ENCODE measurements around the gene ZSWIM3.
A peak's percentile ranks its signal among the peaks of the same experiment; 100 is the strongest.

ZSWIM3 gene

DNA sequence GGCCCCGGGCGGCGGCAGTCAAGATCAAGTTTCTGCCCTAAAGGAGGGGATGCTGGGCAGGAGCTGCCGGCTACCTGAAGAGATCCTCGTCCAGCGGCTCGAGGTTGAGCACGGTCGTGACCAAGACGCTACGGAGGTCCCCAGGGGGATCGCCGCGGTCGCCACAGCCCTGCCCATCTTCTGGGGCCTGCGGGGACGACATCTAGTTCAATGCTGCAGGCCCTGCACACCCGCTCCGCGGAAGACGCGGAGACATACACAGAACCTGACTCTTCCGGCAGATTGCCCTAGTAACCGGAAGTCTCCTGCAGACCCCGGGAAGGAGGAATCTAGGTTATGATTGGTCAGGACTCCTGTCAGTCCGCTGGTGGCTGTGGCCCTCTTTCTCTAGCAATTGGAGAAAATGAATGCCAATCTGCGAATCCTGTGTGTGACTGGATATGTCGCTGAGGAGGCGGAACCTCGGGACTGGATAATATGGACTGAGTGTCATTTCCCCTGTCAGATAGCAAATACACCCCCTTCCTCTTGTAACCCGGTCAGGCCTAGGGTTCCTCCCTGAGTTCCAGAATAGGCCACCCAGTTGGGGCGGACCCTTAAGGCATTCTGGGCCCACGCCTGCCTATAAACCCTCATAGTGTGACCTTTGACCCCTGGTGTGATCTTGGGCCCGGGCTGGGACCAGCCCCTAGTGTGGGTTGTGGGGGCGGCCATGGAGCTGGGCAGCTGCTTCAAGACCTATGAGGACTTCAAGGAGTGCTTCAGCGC lies at the start of gene ZSWIM3, which contains the start of gene ACOT8:
ZSWIM3 (plus strand) TSS at position 501 of the 768 bp plus-strand sequence; CDS start at position 713, 212 bp downstream.
ACOT8 (minus strand) TSS at position 279 of the 768 bp plus-strand sequence; CDS start at position 202, 77 bp downstream.
- DNase-seq: peak; percentile 100
- H3K4me2 ChIP-seq (ENCODE audit: low read depth, low read length): peak within 1 kb of the TSS; percentile 94
- H3K4me3 ChIP-seq (ENCODE audit: low read length): peak within 1 kb of the TSS; percentile 92
- H2AFZ ChIP-seq (ENCODE audit: low read length): peak within 1 kb of the TSS; percentile 96
- H3K9me2 ChIP-seq (replicated peaks; ENCODE audit: insufficient read depth, low read length): no peaks in the 10 kb centered on the region
- H3K4me1 ChIP-seq (ENCODE audit: low read length): peaks cover 6% of the 10 kb centered on the region
- H3K27ac ChIP-seq (ENCODE audit: low read length): peak within 1 kb of the TSS; percentile 47; the same call in 1 of the 2 replicates
- H3K27me3 ChIP-seq (replicated peaks; ENCODE audit: insufficient read depth, low read length): no peaks in the 10 kb centered on the region
- peak within 1 kb of the TSS; percentile 81 for H3K9ac ChIP-seq (ENCODE audit: low read length)
- TF ChIP-seq EZH2phosphoT487 (IDR thresholded peaks at IDR 0.05; ENCODE audit: low read length) (no peak), EZH2 (optimal IDR thresholded peaks at IDR 0.05; ENCODE audit: low read depth, low read length) (no peak)
- TF ChIP-seq, protein P1, sequence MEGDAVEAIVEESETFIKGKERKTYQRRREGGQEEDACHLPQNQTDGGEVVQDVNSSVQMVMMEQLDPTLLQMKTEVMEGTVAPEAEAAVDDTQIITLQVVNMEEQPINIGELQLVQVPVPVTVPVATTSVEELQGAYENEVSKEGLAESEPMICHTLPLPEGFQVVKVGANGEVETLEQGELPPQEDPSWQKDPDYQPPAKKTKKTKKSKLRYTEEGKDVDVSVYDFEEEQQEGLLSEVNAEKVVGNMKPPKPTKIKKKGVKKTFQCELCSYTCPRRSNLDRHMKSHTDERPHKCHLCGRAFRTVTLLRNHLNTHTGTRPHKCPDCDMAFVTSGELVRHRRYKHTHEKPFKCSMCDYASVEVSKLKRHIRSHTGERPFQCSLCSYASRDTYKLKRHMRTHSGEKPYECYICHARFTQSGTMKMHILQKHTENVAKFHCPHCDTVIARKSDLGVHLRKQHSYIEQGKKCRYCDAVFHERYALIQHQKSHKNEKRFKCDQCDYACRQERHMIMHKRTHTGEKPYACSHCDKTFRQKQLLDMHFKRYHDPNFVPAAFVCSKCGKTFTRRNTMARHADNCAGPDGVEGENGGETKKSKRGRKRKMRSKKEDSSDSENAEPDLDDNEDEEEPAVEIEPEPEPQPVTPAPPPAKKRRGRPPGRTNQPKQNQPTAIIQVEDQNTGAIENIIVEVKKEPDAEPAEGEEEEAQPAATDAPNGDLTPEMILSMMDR (IDR thresholded peaks at IDR 0.05; ENCODE audit: low read length): no peak
- no peaks in the 10 kb centered on the region for H3K9me3 ChIP-seq (replicated peaks; ENCODE audit: insufficient read depth, low read length)
- H3K79me2 ChIP-seq (ENCODE audit: low read length): peaks cover 36% of the 10 kb centered on the region
- H3K36me3 ChIP-seq (replicated peaks; ENCODE audit: insufficient read depth, low read length): no peaks in the 10 kb centered on the region
- H4K20me1 ChIP-seq (ENCODE audit: insufficient read depth, low read length): no peaks in the 10 kb centered on the region
- H3F3A ChIP-seq (ENCODE audit: insufficient read depth, low read length): no peaks in the 10 kb centered on the region

DNA sequence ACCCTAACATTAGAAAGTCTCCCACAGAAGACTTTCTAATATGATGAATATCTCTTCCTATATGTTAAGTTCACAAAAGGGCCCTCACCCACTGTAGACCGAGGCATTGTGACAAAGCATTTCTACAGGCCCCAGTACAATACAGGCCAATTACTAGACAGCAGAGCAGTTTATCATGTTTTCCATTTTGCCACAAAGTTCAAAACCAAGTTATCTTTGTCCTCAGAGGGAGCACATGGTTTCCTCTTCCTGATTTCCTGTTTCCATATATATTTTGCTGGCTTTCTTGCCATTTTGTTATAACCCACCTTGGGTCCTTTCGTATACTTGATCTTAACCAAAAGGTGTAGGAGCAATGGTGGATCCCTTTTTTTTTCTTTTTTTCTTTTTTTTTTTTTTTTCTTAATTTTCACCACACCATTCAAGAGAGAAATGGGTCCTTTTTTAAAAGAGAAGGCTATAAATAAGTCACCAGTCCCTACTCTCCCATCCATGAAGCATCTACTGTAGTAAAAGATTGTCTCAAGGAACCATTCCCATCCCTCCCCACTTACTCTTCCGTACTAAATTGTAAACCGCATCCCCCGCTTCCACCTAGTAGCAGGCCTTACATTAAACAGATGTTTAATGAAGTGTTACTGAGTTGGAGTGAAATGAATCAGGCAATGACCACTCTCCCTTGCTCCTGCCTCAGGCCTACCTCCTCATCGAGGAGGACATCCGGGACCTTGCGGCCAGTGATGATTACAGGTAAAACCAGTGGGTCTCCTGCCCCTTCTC lies 47.0 kb upstream of the ZSWIM3 start:
- no peaks in the 10 kb centered on the region for H3K9me2 ChIP-seq (replicated peaks; ENCODE audit: insufficient read depth, low read length)
- DNase-seq: no peak
- H3K27ac ChIP-seq (ENCODE audit: low read length): no peak overlapping the region
- no peaks in the 10 kb centered on the region for H3F3A ChIP-seq (ENCODE audit: insufficient read depth, low read length)
- H3K9me3 ChIP-seq (replicated peaks; ENCODE audit: insufficient read depth, low read length): no peaks in the 10 kb centered on the region
- no peak overlapping the region for H2AFZ ChIP-seq (ENCODE audit: low read length)
- H3K4me2 ChIP-seq (ENCODE audit: low read depth, low read length): no peak overlapping the region
- no peak overlapping the region for H3K9ac ChIP-seq (ENCODE audit: low read length)
- H3K79me2 ChIP-seq (ENCODE audit: low read length): peaks cover 19% of the 10 kb centered on the region
- no peak overlapping the region for H3K4me3 ChIP-seq (ENCODE audit: low read length)
- H3K36me3 ChIP-seq (replicated peaks; ENCODE audit: insufficient read depth, low read length): no peaks in the 10 kb centered on the region
- TF ChIP-seq EZH2 (optimal IDR thresholded peaks at IDR 0.05; ENCODE audit: low read depth, low read length) (no peak), EZH2phosphoT487 (IDR thresholded peaks at IDR 0.05; ENCODE audit: low read length) (no peak)
- TF ChIP-seq, protein P1 (IDR thresholded peaks at IDR 0.05; ENCODE audit: low read length): no peak
- H4K20me1 ChIP-seq (ENCODE audit: insufficient read depth, low read length): no peaks in the 10 kb centered on the region
- H3K4me1 ChIP-seq (ENCODE audit: low read length): no peaks in the 10 kb centered on the region
- H3K27me3 ChIP-seq (replicated peaks; ENCODE audit: insufficient read depth, low read length): no peaks in the 10 kb centered on the region

DNA sequence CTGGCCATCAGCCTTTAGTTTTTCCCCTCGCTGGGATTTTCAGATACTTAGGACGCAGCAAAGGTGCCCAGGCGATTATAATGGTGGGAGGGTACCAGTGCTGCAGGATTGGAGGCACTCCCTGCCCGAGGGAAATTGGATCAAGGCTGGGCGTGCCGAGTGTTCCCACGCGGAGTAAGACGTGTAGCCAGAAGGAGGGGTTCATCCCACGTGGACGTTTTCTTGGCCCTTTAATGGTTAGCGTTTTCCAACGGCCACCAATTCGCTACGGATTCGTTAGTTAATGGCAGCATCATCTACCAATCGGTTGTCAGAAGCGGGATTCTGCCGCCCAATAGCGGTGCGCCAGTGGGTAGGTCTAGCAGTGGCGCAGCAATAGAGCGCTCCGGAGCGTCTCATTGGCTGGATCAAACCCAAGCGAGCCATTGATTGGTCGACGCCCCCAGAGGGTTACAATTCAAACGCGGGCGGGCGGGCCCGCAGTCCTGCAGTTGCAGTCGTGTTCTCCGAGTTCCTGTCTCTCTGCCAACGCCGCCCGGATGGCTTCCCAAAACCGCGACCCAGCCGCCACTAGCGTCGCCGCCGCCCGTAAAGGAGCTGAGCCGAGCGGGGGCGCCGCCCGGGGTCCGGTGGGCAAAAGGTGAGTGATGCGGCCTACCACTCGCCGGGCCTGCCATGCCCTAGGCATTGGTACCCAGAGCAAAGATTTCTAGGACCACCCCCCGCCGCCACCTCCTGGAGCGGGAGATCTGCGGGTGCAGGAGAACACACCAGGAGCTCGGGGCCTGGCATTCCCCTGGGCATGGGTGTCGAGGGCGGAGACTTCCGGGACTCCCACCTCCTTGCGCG lies 45.0 kb upstream of the ZSWIM3 start, which contains the start of gene UBE2C:
UBE2C (plus strand) TSS at position 488 of the 849 bp plus-strand sequence; CDS start at position 540, 52 bp downstream.
- no peaks in the 10 kb centered on the region for H3K9me3 ChIP-seq (replicated peaks; ENCODE audit: insufficient read depth, low read length)
- TF ChIP-seq EZH2phosphoT487 (IDR thresholded peaks at IDR 0.05; ENCODE audit: low read length) (no peak), EZH2 (optimal IDR thresholded peaks at IDR 0.05; ENCODE audit: low read depth, low read length) (no peak)
- TF ChIP-seq, protein P1 (IDR thresholded peaks at IDR 0.05; ENCODE audit: low read length): no peak
- H3K4me2 ChIP-seq (ENCODE audit: low read depth, low read length): peak within 1 kb of the TSS; percentile 70
- H3K27me3 ChIP-seq (replicated peaks; ENCODE audit: insufficient read depth, low read length): no peaks in the 10 kb centered on the region
- H3K9ac ChIP-seq (ENCODE audit: low read length): peak within 1 kb of the TSS; percentile 80
- peaks cover 19% of the 10 kb centered on the region for H3K79me2 ChIP-seq (ENCODE audit: low read length)
- no peaks in the 10 kb centered on the region for H3K9me2 ChIP-seq (replicated peaks; ENCODE audit: insufficient read depth, low read length)
- 0 out of 2 replicates have a peak, but pooled peaks cover 3% of the 10 kb centered on the region for H3K36me3 ChIP-seq (replicated peaks; ENCODE audit: insufficient read depth, low read length)
- peak within 1 kb of the TSS; percentile 13; the same call in 1 of the 2 replicates for H3K27ac ChIP-seq (ENCODE audit: low read length)
- H3K4me3 ChIP-seq (ENCODE audit: low read length): peak within 1 kb of the TSS; percentile 83
- peak; percentile 99 for DNase-seq
- peak within 1 kb of the TSS; percentile 76 for H2AFZ ChIP-seq (ENCODE audit: low read length)
- peaks cover 9% of the 10 kb centered on the region for H3F3A ChIP-seq (ENCODE audit: insufficient read depth, low read length)
- H3K4me1 ChIP-seq (ENCODE audit: low read length): no peaks in the 10 kb centered on the region
- H4K20me1 ChIP-seq (ENCODE audit: insufficient read depth, low read length): no peaks in the 10 kb centered on the region
